HG03108 (cell line): Measurements from ENCODE around the gene PKN1.
"Not testable (repeated sequence)": the region's sequence is repeated elsewhere in the genome, so short reads cannot be mapped to it uniquely, and the experiment has no call there.

Experiments used
- ATAC-seq: cut with Tn5 transposase; IDR thresholded peaks from one replicate; pipeline ENCODE4 v1.9.1; 2021; ENCODE audit warnings: moderate library complexity; ENCODE audit not compliant: unreplicated experiment

PKN1 gene

GRCh38 chr19:14460935-14461334, 27.8 kb downstream of the PKN1 start:
- ATAC-seq: no peak

GRCh38 chr19:14462401-14462800, 29.3 kb downstream of the PKN1 start:
- not testable (repeated sequence) for ATAC-seq

GRCh38 chr19:14463747-14464146, 30.6 kb downstream of the PKN1 start:
- ATAC-seq: no peak

GRCh38 chr19:14467391-14467790, 34.3 kb downstream of the PKN1 start:
- no peak for ATAC-seq

- ATAC-seq: no peak
Measured at GRCh38 chr19:14467816-14468215, 34.7 kb downstream of the PKN1 start.

GRCh38 chr19:14470031-14470876, 37.1 kb downstream of the PKN1 start:
- ATAC-seq: no peak

GRCh38 chr19:14471436-14472187, 38.5 kb downstream of the PKN1 start:
- no peak for ATAC-seq

GRCh38 chr19:14472202-14472938, 39.3 kb downstream of the PKN1 start:
- no peak for ATAC-seq

- ATAC-seq: no peak
Measured at GRCh38 chr19:14473073-14473977, 40.2 kb downstream of the PKN1 start.

GRCh38 chr19:14473978-14474578, 41.0 kb downstream of the PKN1 start:
- ATAC-seq: no peak

- ATAC-seq: no peak
Measured at GRCh38 chr19:14474827-14475226, 41.7 kb downstream of the PKN1 start.

GRCh38 chr19:14475251-14476073, 42.4 kb downstream of the PKN1 start, which contains the start of gene PTGER1:
TSS of gene PTGER1 (minus strand) at chr19:14475354. CDS start at chr19:14474320, 1,034 bp downstream.
- ATAC-seq: no peak

GRCh38 chr19:14476327-14476672, 43.2 kb downstream of the PKN1 start:
- no peak for ATAC-seq

GRCh38 chr19:14476673-14477401, 43.7 kb downstream of the PKN1 start:
- no peak for ATAC-seq

- ATAC-seq: no peak
Measured at GRCh38 chr19:14477418-14478112, 44.5 kb downstream of the PKN1 start.

GRCh38 chr19:14478113-14478545, 45.0 kb downstream of the PKN1 start:
- no peak for ATAC-seq

- ATAC-seq: no peak
Measured at GRCh38 chr19:14479309-14479974, 46.3 kb downstream of the PKN1 start.
